GM12872 (cell line): ENCODE data around the gene CILP.

Experiments used
- TF ChIP-seq, protein P1 (sequence below): IDR thresholded peaks from 3 replicates; pipeline ENCODE4 v1.5.1; 2011; ENCODE audit warnings: low read depth, mild to moderate bottlenecking, low read length, moderate library complexity; ENCODE audit not compliant: insufficient read depth

Gene CILP

DNA sequence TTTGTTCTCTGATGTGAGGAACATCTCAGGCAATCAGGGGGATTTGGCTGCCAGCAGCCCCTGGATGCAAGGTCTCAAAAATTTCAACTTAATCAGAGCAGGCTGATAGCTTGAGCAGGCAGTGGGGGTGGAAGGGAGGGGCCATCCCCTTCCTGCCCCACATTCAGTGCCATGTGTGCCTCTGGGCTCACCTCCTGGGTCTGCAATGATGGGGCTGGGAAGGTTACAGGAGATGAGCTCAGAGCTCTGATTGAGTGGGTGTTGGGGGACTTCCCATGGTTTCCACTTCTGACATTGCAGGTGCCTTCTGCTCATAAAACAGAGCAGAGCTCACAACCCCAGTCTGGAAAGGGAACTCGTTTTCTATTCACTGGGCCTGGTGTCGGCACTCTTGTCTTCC lies 38.4 kb upstream of the CILP start:
- TF ChIP-seq, protein P1, sequence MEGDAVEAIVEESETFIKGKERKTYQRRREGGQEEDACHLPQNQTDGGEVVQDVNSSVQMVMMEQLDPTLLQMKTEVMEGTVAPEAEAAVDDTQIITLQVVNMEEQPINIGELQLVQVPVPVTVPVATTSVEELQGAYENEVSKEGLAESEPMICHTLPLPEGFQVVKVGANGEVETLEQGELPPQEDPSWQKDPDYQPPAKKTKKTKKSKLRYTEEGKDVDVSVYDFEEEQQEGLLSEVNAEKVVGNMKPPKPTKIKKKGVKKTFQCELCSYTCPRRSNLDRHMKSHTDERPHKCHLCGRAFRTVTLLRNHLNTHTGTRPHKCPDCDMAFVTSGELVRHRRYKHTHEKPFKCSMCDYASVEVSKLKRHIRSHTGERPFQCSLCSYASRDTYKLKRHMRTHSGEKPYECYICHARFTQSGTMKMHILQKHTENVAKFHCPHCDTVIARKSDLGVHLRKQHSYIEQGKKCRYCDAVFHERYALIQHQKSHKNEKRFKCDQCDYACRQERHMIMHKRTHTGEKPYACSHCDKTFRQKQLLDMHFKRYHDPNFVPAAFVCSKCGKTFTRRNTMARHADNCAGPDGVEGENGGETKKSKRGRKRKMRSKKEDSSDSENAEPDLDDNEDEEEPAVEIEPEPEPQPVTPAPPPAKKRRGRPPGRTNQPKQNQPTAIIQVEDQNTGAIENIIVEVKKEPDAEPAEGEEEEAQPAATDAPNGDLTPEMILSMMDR: no peak

DNA sequence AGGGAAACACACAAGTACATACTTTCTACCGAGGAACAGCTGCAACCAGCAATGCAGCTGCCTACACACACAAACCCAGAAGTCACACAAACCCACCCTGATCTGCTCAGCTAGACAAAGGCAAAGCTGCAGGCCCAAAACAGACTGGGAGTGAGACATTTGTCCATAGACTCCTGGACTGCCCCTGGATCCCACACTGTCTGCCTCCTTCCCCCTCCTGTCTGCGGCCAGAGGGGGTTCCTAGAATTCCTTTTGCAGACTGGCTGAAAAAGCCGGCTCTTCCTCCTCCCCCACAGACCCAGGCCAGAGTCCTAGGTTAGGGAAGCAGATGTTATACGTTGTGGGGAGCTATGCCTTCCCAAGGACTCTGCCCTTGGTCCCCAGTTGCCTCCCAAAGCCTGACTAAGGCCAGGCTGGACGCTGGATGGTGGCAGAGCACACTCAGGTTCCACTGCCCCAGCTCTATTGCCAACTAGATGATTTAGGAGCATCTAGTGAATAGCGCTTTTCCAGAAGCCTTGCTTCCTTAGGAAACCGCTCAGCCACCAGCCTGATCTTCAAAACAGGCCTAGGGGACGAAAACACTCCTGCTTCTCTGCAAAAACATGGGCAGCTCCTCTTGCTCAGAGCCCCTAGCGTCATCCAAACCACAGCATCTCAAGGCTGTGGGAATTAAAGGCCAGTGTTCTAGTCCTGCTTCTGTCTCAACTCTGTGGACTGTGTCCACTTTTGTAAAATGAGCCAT lies 37.4 kb upstream of the CILP start:
- TF ChIP-seq, protein P1: no peak

DNA sequence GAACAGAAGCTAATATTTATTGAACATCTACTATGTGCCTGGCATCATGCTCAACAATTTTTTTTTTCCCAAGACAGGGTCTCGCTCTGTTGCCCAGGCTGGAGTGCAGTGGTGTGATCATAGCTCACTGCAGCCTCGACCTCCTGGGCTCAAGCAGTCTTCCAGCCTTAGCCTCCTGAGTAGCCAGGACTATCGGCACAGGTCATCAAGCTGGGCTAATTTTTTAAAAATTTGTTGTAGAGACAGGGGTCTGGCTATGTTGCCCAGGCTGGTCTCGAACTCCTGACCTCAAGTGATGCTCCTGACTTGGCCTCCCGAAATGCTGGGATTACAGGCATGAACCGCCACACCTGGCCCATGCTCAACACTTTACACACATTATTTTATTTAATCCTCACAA lies 35.7 kb upstream of the CILP start:
- TF ChIP-seq, protein P1: no peak

DNA sequence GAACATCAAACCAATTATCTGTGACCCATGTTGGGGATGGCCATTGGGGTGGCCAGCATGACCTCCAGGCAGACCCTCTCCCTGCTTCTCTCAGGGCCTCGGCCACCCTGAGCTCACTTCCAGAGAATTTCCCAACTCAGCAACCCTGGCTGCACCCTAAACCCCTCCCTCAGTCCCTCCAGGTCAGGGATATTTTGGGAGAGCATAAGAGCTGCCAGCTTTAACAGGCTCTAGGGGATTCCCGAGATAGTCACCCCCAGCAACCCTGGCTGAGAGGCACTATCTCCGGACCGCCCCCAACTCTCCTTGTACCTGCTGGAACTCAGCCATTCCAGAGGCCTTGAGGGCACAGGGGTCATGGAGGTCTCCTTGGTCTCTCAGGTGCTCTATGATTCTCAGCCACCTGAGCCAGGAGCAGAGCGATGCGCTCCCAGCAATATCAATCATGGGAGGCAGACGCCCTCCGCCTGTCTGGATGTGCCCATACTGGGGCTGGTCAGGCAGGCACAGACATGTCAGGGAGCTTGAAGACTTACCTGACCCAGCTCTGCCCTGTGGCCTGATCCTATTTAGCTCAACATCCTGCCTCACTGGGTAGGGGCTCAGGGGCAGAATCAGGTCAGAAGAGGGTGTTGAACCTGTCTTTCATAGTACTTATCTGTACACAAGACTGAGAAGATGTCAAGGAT lies 34.9 kb upstream of the CILP start:
- TF ChIP-seq, protein P1: no peak

DNA sequence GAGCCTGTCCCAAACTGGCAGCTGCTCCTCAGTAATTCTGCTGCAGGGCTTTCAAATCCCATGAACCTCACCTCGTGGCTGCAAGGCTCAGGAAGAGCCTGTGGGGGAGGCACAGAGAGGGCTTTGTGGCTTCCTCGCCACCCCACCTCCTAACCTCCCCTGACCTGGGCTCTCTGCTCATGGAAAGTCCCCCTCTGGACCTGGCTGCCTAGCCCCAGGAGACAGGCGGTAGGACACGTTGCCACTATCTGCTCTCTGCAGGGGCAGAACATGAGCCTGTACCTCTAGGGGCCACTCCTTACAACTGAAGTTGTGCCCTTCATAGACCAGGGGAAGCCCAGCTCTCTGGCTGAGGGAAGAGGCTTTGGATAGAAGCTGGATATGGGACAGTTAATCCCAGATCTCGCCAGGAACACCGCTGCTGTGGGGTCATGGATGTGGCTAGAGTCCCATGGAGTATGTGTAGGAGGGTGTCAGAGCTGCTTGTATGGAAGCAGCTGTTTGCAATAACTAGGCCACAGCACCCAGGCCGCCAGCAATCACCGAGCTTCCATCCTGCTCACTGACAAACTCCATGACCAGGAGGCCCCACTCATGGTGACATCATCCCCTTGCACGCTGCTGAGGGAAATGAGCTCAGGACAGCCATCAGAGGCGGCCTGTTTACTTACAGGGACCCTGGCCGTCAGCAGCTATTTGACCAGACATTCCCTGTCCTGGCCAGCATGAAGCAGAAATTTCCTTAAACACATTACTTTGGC lies 34.0 kb upstream of the CILP start:
- TF ChIP-seq, protein P1: no peak

DNA sequence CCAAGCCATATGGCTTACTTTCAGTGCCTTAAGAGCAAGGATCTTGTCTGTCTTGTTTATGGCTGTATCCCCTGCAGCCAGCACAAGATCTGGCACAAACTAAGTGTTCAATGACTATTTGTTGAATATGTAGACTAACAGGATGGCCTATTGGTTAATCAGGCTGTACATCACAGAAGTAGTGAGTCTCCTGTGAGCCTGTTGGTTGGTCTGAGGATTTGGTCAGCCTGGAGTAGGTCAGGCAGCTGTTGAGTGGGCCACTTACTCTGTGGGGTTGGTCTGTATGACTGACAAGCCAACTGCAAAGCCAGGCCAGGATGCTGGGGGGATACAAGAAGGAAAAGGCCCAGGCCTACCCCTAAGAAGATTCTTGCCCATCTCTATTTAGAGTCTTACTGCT lies 33.4 kb upstream of the CILP start:
- TF ChIP-seq, protein P1: no peak

DNA sequence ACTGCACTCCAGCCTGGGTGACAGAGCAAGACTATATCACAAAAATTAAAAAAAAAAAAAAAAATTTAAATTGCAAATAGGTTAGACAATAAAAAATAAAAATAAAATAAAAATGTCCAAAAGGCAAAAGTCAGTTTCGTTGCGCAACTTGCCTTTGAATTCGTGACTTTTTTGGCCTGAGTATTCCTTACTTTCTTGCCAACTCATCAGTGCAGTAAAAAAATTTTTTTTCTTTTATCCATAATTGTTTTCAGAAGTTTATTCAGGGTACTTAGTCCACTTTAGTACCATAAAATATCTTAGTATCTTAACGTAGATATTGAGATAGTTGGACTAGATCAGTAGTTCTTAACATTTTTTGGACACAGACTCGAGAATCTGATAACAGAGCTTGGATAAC lies 22.4 kb upstream of the CILP start:
- TF ChIP-seq, protein P1: no peak
